Effector memory CD4-positive, alpha-beta T cell (primary cell): ENCODE results near the gene B4GALNT4.
"Not testable (repeated sequence)": the region's sequence is repeated elsewhere in the genome, so short reads cannot be mapped to it uniquely, and the experiment has no call there.

ENCODE experiments used
- DNase-seq, 3 donors: peaks; one replicate each; pipeline ENCODE4 v3.0.0-alpha.2; 2020
- H3K27ac ChIP-seq: 2 replicates; pipeline ENCODE4 v1.7.0; 2013; ENCODE audit warnings: mild to moderate bottlenecking, low read length, moderate library complexity; ENCODE audit not compliant: insufficient read depth, poor library complexity, severe bottlenecking
- H3K27me3 ChIP-seq: replicated peaks from 2 replicates; pipeline ENCODE4 v1.7.0; 2013; ENCODE audit warnings: mild to moderate bottlenecking, low read length; ENCODE audit not compliant: insufficient read depth, control insufficient read depth, poor library complexity, severe bottlenecking
- H3K36me3 ChIP-seq: 2 replicates; pipeline ENCODE4 v1.7.0; 2013; ENCODE audit warnings: mild to moderate bottlenecking, low read length, moderate library complexity; ENCODE audit not compliant: control insufficient read depth, insufficient read depth
- H3K4me1 ChIP-seq: 2 replicates; pipeline ENCODE4 v1.7.0; 2013; ENCODE audit warnings: low read length, mild to moderate bottlenecking; ENCODE audit not compliant: control insufficient read depth, insufficient read depth, poor library complexity, severe bottlenecking
- H3K4me3 ChIP-seq: 2 replicates; pipeline ENCODE4 v1.7.0; 2013; ENCODE audit warnings: low read length, low read depth, mild to moderate bottlenecking; ENCODE audit not compliant: insufficient read depth, poor library complexity, severe bottlenecking
- H3K9me3 ChIP-seq: 2 replicates; pipeline ENCODE4 v1.7.0; 2013; ENCODE audit warnings: mild to moderate bottlenecking, low read length, moderate library complexity; ENCODE audit not compliant: control insufficient read depth

B4GALNT4 gene

GRCh38 chr11:350033-350722, 19.1 kb upstream of the B4GALNT4 start:
- H3K27me3 ChIP-seq, H3K4me3 ChIP-seq, H3K4me1 ChIP-seq, H3K27ac ChIP-seq, H3K36me3 ChIP-seq, DNase-seq, H3K9me3 ChIP-seq: not testable (repeated sequence)

GRCh38 chr11:350723-351255, 18.5 kb upstream of the B4GALNT4 start:
- DNase-seq = no peak
- Histone ChIP-seq H3K27ac (no peak overlapping the region), H3K4me1 (peaks cover 8% of the 10 kb centered on the region), H3K4me3 (no peak overlapping the region), H3K36me3 (no peaks in the 10 kb centered on the region), H3K9me3 (no peaks in the 10 kb centered on the region), H3K27me3 (no peaks in the 10 kb centered on the region)

GRCh38 chr11:351411-351810, 17.9 kb upstream of the B4GALNT4 start:
- H3K27me3 ChIP-seq = no peaks in the 10 kb centered on the region
- H3K9me3 ChIP-seq = no peaks in the 10 kb centered on the region
- DNase-seq = no peak
- H3K36me3 ChIP-seq = no peaks in the 10 kb centered on the region
- H3K27ac ChIP-seq = no peak overlapping the region
- H3K4me1 ChIP-seq = peaks cover 10% of the 10 kb centered on the region
- H3K4me3 ChIP-seq = no peak overlapping the region

GRCh38 chr11:352456-353031, 16.8 kb upstream of the B4GALNT4 start:
- H3K9me3 ChIP-seq = no peaks in the 10 kb centered on the region
- no peak overlapping the region for H3K4me3 ChIP-seq
- H3K27ac ChIP-seq = no peak overlapping the region
- H3K27me3 ChIP-seq = no peaks in the 10 kb centered on the region
- H3K4me1 ChIP-seq = peaks cover 10% of the 10 kb centered on the region
- no peak for DNase-seq
- no peaks in the 10 kb centered on the region for H3K36me3 ChIP-seq

DNA sequence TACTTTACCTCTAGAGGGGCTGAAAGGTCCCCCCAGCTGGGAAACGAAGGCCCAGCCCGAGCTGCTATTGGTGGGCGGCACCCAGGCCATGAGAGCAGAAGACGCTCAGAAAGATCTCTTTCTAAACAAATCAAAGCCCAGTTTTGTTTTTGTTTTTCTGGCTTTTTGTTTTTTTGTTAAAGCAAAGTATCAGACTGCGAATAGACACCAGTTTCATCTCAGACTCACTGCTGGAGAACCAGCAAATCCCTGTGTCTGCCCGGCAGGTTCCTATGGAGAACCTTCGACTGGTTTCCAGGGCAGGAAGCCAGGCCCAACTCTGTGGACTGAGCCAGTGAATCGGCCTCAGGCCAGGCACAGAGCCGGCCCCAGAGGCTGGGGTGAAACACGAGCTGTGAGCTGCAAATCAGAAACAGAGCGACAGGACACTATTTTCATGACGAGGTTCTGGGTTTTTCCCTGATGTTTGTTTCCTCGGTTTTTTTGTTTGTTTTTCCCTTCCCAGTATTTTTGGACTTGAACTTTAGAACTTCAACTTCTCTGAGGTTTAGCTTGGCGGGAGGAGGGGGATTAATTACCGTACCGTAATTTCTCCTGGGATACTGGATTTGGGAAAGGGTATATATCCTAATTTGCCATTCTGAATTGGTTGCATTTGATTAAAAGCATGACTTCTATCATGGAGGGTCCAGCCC, 16.0 kb upstream of the B4GALNT4 start:
- H3K9me3 ChIP-seq = no peaks in the 10 kb centered on the region
- DNase-seq = no peak
- H3K4me1 ChIP-seq = peaks cover 10% of the 10 kb centered on the region
- H3K4me3 ChIP-seq = no peak overlapping the region
- H3K36me3 ChIP-seq = no peaks in the 10 kb centered on the region
- H3K27ac ChIP-seq = no peak overlapping the region
- no peaks in the 10 kb centered on the region for H3K27me3 ChIP-seq

GRCh38 chr11:355581-356458, 13.5 kb upstream of the B4GALNT4 start:
- Histone ChIP-seq H3K4me1 (peaks cover 10% of the 10 kb centered on the region), H3K9me3 (no peaks in the 10 kb centered on the region), H3K4me3 (peak overlapping the region; percentile 48), H3K36me3 (no peaks in the 10 kb centered on the region), H3K27me3 (no peaks in the 10 kb centered on the region), H3K27ac (peak overlapping the region; percentile 91)
- DNase-seq = peak; percentile 75 to 80 (median 77)

DNA sequence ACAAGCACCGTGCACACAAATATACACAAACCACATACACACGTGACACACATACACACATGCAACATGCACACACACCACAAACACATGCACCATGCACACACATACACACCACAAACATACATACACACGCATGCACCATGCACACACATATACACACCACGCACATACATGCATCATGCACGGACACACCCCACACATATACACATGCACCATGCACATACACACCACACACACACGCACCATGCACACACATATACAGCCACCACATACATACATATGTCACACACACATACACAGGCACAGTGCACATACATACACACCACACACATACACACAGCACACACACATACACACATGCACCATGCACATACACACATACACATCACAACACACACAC, 12.7 kb upstream of the B4GALNT4 start:
- peaks cover 10% of the 10 kb centered on the region for H3K4me1 ChIP-seq
- no peaks in the 10 kb centered on the region for H3K9me3 ChIP-seq
- no peak for DNase-seq
- H3K36me3 ChIP-seq = no peaks in the 10 kb centered on the region
- no peaks in the 10 kb centered on the region for H3K27me3 ChIP-seq
- H3K4me3 ChIP-seq = no peak overlapping the region
- H3K27ac ChIP-seq = no peak overlapping the region

DNA sequence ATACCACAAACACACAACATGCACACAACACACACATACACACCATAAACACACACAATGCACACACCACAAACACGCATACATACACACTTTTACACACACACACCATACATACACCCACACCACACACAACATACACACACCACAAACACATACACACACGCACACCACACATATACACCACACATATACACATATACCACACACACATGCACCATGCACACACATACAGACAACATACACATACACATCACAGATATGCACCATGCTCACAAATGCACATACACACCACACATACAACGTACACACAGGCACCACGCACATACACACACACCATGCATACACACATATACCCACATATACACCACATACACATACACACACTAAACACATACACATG, 11.7 kb upstream of the B4GALNT4 start:
- no peaks in the 10 kb centered on the region for H3K27me3 ChIP-seq
- DNase-seq = no peak
- H3K27ac ChIP-seq = no peak overlapping the region

GRCh38 chr11:358129-358800, 11.0 kb upstream of the B4GALNT4 start:
- no peaks in the 10 kb centered on the region for H3K36me3 ChIP-seq
- H3K4me3 ChIP-seq = no peak overlapping the region
- no peak overlapping the region for H3K27ac ChIP-seq
- no peaks in the 10 kb centered on the region for H3K9me3 ChIP-seq
- peaks cover 10% of the 10 kb centered on the region for H3K4me1 ChIP-seq
- no peaks in the 10 kb centered on the region for H3K27me3 ChIP-seq
- DNase-seq = no peak

More for the DNA sequence above, 11.7 kb upstream of the B4GALNT4 start:
- Histone ChIP-seq H3K4me3 (no peak overlapping the region), H3K4me1 (peaks cover 10% of the 10 kb centered on the region), H3K9me3 (no peaks in the 10 kb centered on the region), H3K36me3 (no peaks in the 10 kb centered on the region)
